HAP-1 (cell line): Measurements from ENCODE around the gene GATC.
"Not testable (repeated sequence)": the region's sequence is repeated elsewhere in the genome, so short reads cannot be mapped to it uniquely, and the experiment has no call there.

Source experiments
- DNase-seq, 2 experiments: peaks; one replicate each; pipeline ENCODE4 v3.0.0-alpha.2; 2016 to 2020; ENCODE audit warnings: low spot score in 2 of 2
- H3K27me3 ChIP-seq: fragments of 250-450 bp; sonication (Bioruptor Pico); 2 replicates; pipeline ENCODE4 v1.5.1; 2020; ENCODE audit warnings: low read depth, mild to moderate bottlenecking, moderate library complexity
- H3K36me3 ChIP-seq: fragments of 250-450 bp; sonication (Bioruptor Pico); replicated peaks from 2 replicates; pipeline ENCODE4 v1.5.1; 2020; ENCODE audit warnings: mild to moderate bottlenecking
- H3K4me1 ChIP-seq: fragments of 250-450 bp; sonication (Bioruptor Pico); 2 replicates; pipeline ENCODE4 v1.5.1; 2020; ENCODE audit warnings: mild to moderate bottlenecking
- H3K4me3 ChIP-seq: fragments of 250-450 bp; sonication (Bioruptor Pico); 2 replicates; pipeline ENCODE4 v1.5.1; 2020; ENCODE audit warnings: mild to moderate bottlenecking, moderate library complexity
- H3K9me3 ChIP-seq: fragments of 250-450 bp; sonication (Bioruptor Pico); 2 replicates; pipeline ENCODE4 v1.5.1; 2020; ENCODE audit warnings: mild to moderate bottlenecking, moderate library complexity
- in situ Hi-C: fragments of 300-500 bp; cut with MboI; formaldehyde crosslinking; loops from 3 replicates; pipeline ENCODE4 v1.14.3; 2020; ENCODE audit warnings: low sequenced_read_pairs, inconsistent platforms, mixed read lengths

Gene GATC

GRCh38 chr12:120417917-120418580 lies 28.2 kb upstream of the GATC start:
- no peaks in the 10 kb centered on the region for H3K9me3 ChIP-seq
- no peaks in the 10 kb centered on the region for H3K27me3 ChIP-seq
- in situ Hi-C loops: no loop called here
- H3K4me3 ChIP-seq: no peak overlapping the region
- H3K4me1 ChIP-seq: peaks cover 20% of the 10 kb centered on the region
- no peak for DNase-seq
- H3K36me3 ChIP-seq: no peaks in the 10 kb centered on the region; the same call in 1 of the 2 replicates

GRCh38 chr12:120421701-120422100 lies 24.5 kb upstream of the GATC start:
- Histone ChIP-seq H3K4me1 (peaks cover 11% of the 10 kb centered on the region), H3K27me3 (no peaks in the 10 kb centered on the region), H3K9me3 (no peaks in the 10 kb centered on the region), H3K4me3 (no peak overlapping the region), H3K36me3 (no peaks in the 10 kb centered on the region; the same call in 1 of the 2 replicates)
- in situ Hi-C loops: no loop called here
- peak in 1 of 2 experiments; percentile 84 for DNase-seq

- Histone ChIP-seq H3K27me3 (no peaks in the 10 kb centered on the region), H3K4me3 (no peak overlapping the region), H3K36me3 (no peaks in the 10 kb centered on the region), H3K4me1 (peaks cover 11% of the 10 kb centered on the region), H3K9me3 (no peaks in the 10 kb centered on the region)
- in situ Hi-C loops: no loop called here
- DNase-seq: no peak
Observed at GRCh38 chr12:120422892-120423456, 23.3 kb upstream of the GATC start.

- H3K4me3 ChIP-seq: no peak overlapping the region
- no peaks in the 10 kb centered on the region for H3K36me3 ChIP-seq
- in situ Hi-C loops: no loop called here
- no peaks in the 10 kb centered on the region for H3K27me3 ChIP-seq
- peaks cover 14% of the 10 kb centered on the region for H3K4me1 ChIP-seq
- no peaks in the 10 kb centered on the region for H3K9me3 ChIP-seq
- DNase-seq: no peak
Observed at GRCh38 chr12:120425797-120426196, 20.4 kb upstream of the GATC start.

GRCh38 chr12:120428597-120429229 lies 17.5 kb upstream of the GATC start:
- H3K9me3 ChIP-seq: no peaks in the 10 kb centered on the region
- no peak for DNase-seq
- in situ Hi-C loops: no loop called here
- no peaks in the 10 kb centered on the region for H3K27me3 ChIP-seq
- H3K4me1 ChIP-seq: peaks cover 7% of the 10 kb centered on the region
- no peaks in the 10 kb centered on the region for H3K36me3 ChIP-seq
- no peak overlapping the region for H3K4me3 ChIP-seq

GRCh38 chr12:120429368-120429767 lies 16.9 kb upstream of the GATC start:
- in situ Hi-C loops: no loop called here
- no peaks in the 10 kb centered on the region for H3K36me3 ChIP-seq
- no peaks in the 10 kb centered on the region for H3K27me3 ChIP-seq
- no peak overlapping the region for H3K4me3 ChIP-seq
- no peaks in the 10 kb centered on the region for H3K9me3 ChIP-seq
- peaks cover 7% of the 10 kb centered on the region for H3K4me1 ChIP-seq
- DNase-seq: no peak

- H3K36me3 ChIP-seq: no peaks in the 10 kb centered on the region
- H3K27me3 ChIP-seq: no peaks in the 10 kb centered on the region
- peaks cover 3% of the 10 kb centered on the region; the same call in 1 of the 2 replicates for H3K4me1 ChIP-seq
- DNase-seq: no peak
- H3K4me3 ChIP-seq: no peak overlapping the region
- H3K9me3 ChIP-seq: no peaks in the 10 kb centered on the region
- in situ Hi-C loops: loop anchor here (5.0 kb wide), 1 partner anchor 71 kb away; no protein-coding TSS in a partner anchor
Observed at GRCh38 chr12:120432772-120433525, 13.3 kb upstream of the GATC start.

GRCh38 chr12:120437735-120438494 lies 8.3 kb upstream of the GATC start, which contains the start of gene COX6A1:
Gene COX6A1, plus strand, starts transcription at chr12:120438113. Its CDS starts 14 bp downstream, at chr12:120438127.
- H3K27me3 ChIP-seq: no peaks in the 10 kb centered on the region
- H3K4me3 ChIP-seq: peak within 1 kb of the TSS; percentile 87
- no peaks in the 10 kb centered on the region for H3K9me3 ChIP-seq
- peaks cover 12% of the 10 kb centered on the region for H3K4me1 ChIP-seq
- peak; percentile 98 for DNase-seq
- peaks cover 25% of the 10 kb centered on the region for H3K36me3 ChIP-seq
- in situ Hi-C loops: no loop called here

GRCh38 chr12:120438495-120439198 lies 7.6 kb upstream of the GATC start:
- in situ Hi-C loops: no loop called here
- peaks cover 12% of the 10 kb centered on the region for H3K4me1 ChIP-seq
- peak overlapping the region; percentile 87 for H3K4me3 ChIP-seq
- H3K27me3 ChIP-seq: no peaks in the 10 kb centered on the region
- DNase-seq: no peak
- H3K36me3 ChIP-seq: peaks cover 32% of the 10 kb centered on the region
- no peaks in the 10 kb centered on the region for H3K9me3 ChIP-seq

GRCh38 chr12:120439646-120440247 lies 6.5 kb upstream of the GATC start:
- H3K9me3 ChIP-seq: no peaks in the 10 kb centered on the region
- peaks cover 17% of the 10 kb centered on the region for H3K4me1 ChIP-seq
- H3K4me3 ChIP-seq: peak overlapping the region; percentile 10
- in situ Hi-C loops: no loop called here
- peaks cover 43% of the 10 kb centered on the region for H3K36me3 ChIP-seq
- H3K27me3 ChIP-seq: no peaks in the 10 kb centered on the region
- DNase-seq: peak; percentile 64 to 86

- no peaks in the 10 kb centered on the region for H3K27me3 ChIP-seq
- no peak for DNase-seq
- in situ Hi-C loops: no loop called here
- peaks cover 18% of the 10 kb centered on the region for H3K4me1 ChIP-seq
- H3K9me3 ChIP-seq: no peaks in the 10 kb centered on the region
- H3K4me3 ChIP-seq: no peak overlapping the region; the same call in 1 of the 2 replicates
- H3K36me3 ChIP-seq: peaks cover 70% of the 10 kb centered on the region
Observed at GRCh38 chr12:120444676-120445075, 1.6 kb upstream of the GATC start.

- Histone ChIP-seq H3K4me1 (peaks cover 15% of the 10 kb centered on the region), H3K4me3 (peak overlapping the region; percentile 100), H3K36me3 (peaks cover 70% of the 10 kb centered on the region)
- DNase-seq, in situ Hi-C loops, H3K9me3 ChIP-seq, H3K27me3 ChIP-seq: not testable (repeated sequence)
Observed at GRCh38 chr12:120446844-120447178, 567 bp downstream of the GATC start.
